Bronchial epithelial cell (primary cell): Measurements from ENCODE around the gene THBS1. TPM values are rescaled to one million over a fixed set of nuclear protein-coding genes. Genes with fewer than 3 reads are reported as not detected.

Experiments used
- DNase-seq: peaks from one replicate; pipeline ENCODE4 v3.0.0-alpha.2; 2010; ENCODE audit warnings: low read depth
- FAIRE-seq: peaks from 2 replicates; lab custom pipeline; 2011; peaks lifted over from hg19 to GRCh38; lab: Jason Lieb, UNC
- H3K27me3 ChIP-seq: 2 replicates; pipeline ENCODE4 v1.5.1; 2011; ENCODE audit warnings: low read length; ENCODE audit not compliant: control insufficient read depth, insufficient read depth
- H3K36me3 ChIP-seq: 2 replicates; pipeline ENCODE4 v1.5.1; 2011; ENCODE audit warnings: low read length; ENCODE audit not compliant: control insufficient read depth, insufficient read depth
- H3K4me3 ChIP-seq: 2 replicates; pipeline ENCODE4 v1.5.1; 2011; ENCODE audit warnings: mild to moderate bottlenecking, low read depth, low read length, control low read depth
- CTCF ChIP-seq: IDR thresholded peaks from 2 replicates; pipeline ENCODE4 v1.5.1; 2011; ENCODE audit warnings: mild to moderate bottlenecking, moderate library complexity, low read length, control low read depth, inconsistent platforms; ENCODE audit not compliant: insufficient read depth, severe bottlenecking
- total RNA-seq: library from RNA; depleted of rRNA; stranded (reverse); fragments of >200 nt; gene quantifications from 2 replicates; pipeline ENCODE4 v1.2.1, GENCODE V29; 2014

THBS1 gene
- total RNA-seq, 1 donor from 2014 or later = 162 TPM

GRCh38 chr15:39586387-39587095 lies 5.7 kb downstream of the THBS1 start:
- peaks cover 54% of the 10 kb centered on the region for H3K36me3 ChIP-seq
- TF ChIP-seq CTCF = no peak
- H3K27me3 ChIP-seq = no peaks in the 10 kb centered on the region
- peak; percentile 83 for FAIRE-seq
- DNase-seq = peak; percentile 25
- H3K4me3 ChIP-seq = no peak overlapping the region

GRCh38 chr15:39587096-39587721 lies 6.3 kb downstream of the THBS1 start:
- TF ChIP-seq CTCF = no peak
- Histone ChIP-seq H3K27me3 (no peaks in the 10 kb centered on the region), H3K36me3 (peaks cover 53% of the 10 kb centered on the region), H3K4me3 (no peak overlapping the region)
- FAIRE-seq (no peak), DNase-seq (no peak)

GRCh38 chr15:39587731-39588530 lies 7.1 kb downstream of the THBS1 start:
- TF ChIP-seq CTCF = no peak
- Histone ChIP-seq H3K36me3 (peaks cover 51% of the 10 kb centered on the region), H3K27me3 (no peaks in the 10 kb centered on the region), H3K4me3 (no peak overlapping the region)
- FAIRE-seq (peak; percentile 52), DNase-seq (peak; percentile 10)

- TF ChIP-seq CTCF = no peak
- no peaks in the 10 kb centered on the region for H3K27me3 ChIP-seq
- H3K36me3 ChIP-seq = peaks cover 57% of the 10 kb centered on the region
- H3K4me3 ChIP-seq = no peak overlapping the region
- DNase-seq (peak; percentile 7), FAIRE-seq (peak; percentile 18)
These were observed 7.8 kb downstream of the THBS1 start for GRCh38 chr15:39588531-39589192.

- Histone ChIP-seq H3K27me3 (no peaks in the 10 kb centered on the region), H3K4me3 (no peak overlapping the region), H3K36me3 (peaks cover 57% of the 10 kb centered on the region)
- DNase-seq (peak; percentile 8), FAIRE-seq (no peak)
- TF ChIP-seq CTCF = no peak
These were observed 8.4 kb downstream of the THBS1 start for GRCh38 chr15:39589193-39589814.
